Spinal cord (tissue), 10 donors: Measurements from ENCODE around the gene KCNJ4. TPM values are rescaled to one million over a fixed set of nuclear protein-coding genes. Genes with fewer than 3 reads are reported as not detected.

Experiments used
- DNase-seq, 6 donors: peaks; one replicate each; pipeline versions ENCODE4 v3.0.0 to v3.0.0-alpha.2; 2013 to 2015; ENCODE audit warnings: low spot score in 6 of 6, low read depth in 4 of 6
- H3K27ac ChIP-seq: one replicate; pipeline ENCODE4 v1.5.1; 2013; ENCODE audit warnings: low read depth, low read length, control low read depth
- H3K27me3 ChIP-seq: one replicate; pipeline ENCODE4 v1.6.1; 2013; ENCODE audit warnings: low read length; ENCODE audit not compliant: control insufficient read depth, insufficient read depth
- H3K36me3 ChIP-seq: one replicate; pipeline ENCODE4 v1.6.1; 2013; ENCODE audit warnings: low read length; ENCODE audit not compliant: control insufficient read depth, insufficient read depth
- H3K4me1 ChIP-seq: one replicate; pipeline ENCODE4 v1.6.1; 2013; ENCODE audit warnings: low read length; ENCODE audit not compliant: control insufficient read depth, insufficient read depth
- H3K4me3 ChIP-seq: one replicate; pipeline ENCODE4 v1.5.1; 2013; ENCODE audit warnings: low read depth, low read length, control low read depth
- H3K9me3 ChIP-seq: one replicate; pipeline ENCODE4 v1.6.1; 2013; ENCODE audit warnings: low read length; ENCODE audit not compliant: control insufficient read depth, insufficient read depth
- WGBS: methylation state at CpG from one replicate; pipeline ENCODE4 v1.1.5; 2013; ENCODE audit warnings: missing lambda C conversion rate; ENCODE audit not compliant: insufficient coverage; 5-methylcytosine and 5-hydroxymethylcytosine counted together
- polyA plus RNA-seq, 2 donors: library from polyadenylated mRNA; unstranded; fragments of 120-200 nt; gene quantifications; one replicate each; pipeline ENCODE4 v1.2.1, GENCODE V29; 2013; ENCODE audit not compliant: insufficient read length in 2 of 2
- total RNA-seq, 2 donors: library from RNA; depleted of rRNA in 1 of 2; stranded (reverse); fragments of 120-200 nt in 1 of 2; fragments of >200 nt in 1 of 2; gene quantifications; one replicate each; pipeline versions ENCODE4 v1.2.3 to v1.2.4, GENCODE V29; 2013 to 2014
- donor health status: healthy.

Gene KCNJ4
- total and polyA plus RNA-seq, 4 donors, result 0.79 to 1.2 (median 1.2) TPM

GRCh38 chr22:38446018-38446601 is 8.9 kb downstream of the KCNJ4 start:
- Histone ChIP-seq H3K4me3 (no peak overlapping the region), H3K9me3 (no peaks in the 10 kb centered on the region), H3K27ac (no peak overlapping the region), H3K36me3 (peaks cover 2% of the 10 kb centered on the region), H3K27me3 (peaks cover 6% of the 10 kb centered on the region), H3K4me1 (peaks cover 6% of the 10 kb centered on the region)
- 36% methylated on average over 7 of the region's 9 CpGs for WGBS
- DNase-seq, result no peak

- Histone ChIP-seq H3K36me3 (peaks cover 2% of the 10 kb centered on the region), H3K27ac (no peak overlapping the region), H3K27me3 (no peaks in the 10 kb centered on the region), H3K4me1 (peaks cover 6% of the 10 kb centered on the region), H3K9me3 (no peaks in the 10 kb centered on the region), H3K4me3 (no peak overlapping the region)
- no peak for DNase-seq
- 89% methylated on average over 10 of the region's 10 CpGs for WGBS
Measured at GRCh38 chr22:38444783-38445182, 10.2 kb downstream of the KCNJ4 start.

- DNase-seq, result no peak
- no peaks in the 10 kb centered on the region for H3K27me3 ChIP-seq
- H3K9me3 ChIP-seq, result no peaks in the 10 kb centered on the region
- H3K4me3 ChIP-seq, result no peak overlapping the region
- H3K27ac ChIP-seq, result no peak overlapping the region
- H3K4me1 ChIP-seq, result peaks cover 6% of the 10 kb centered on the region
- no peaks in the 10 kb centered on the region for H3K36me3 ChIP-seq
- WGBS, result 71% methylated on average over 21 of the region's 21 CpGs
Measured at GRCh38 chr22:38443628-38444521, 11.1 kb downstream of the KCNJ4 start.

- H3K27me3 ChIP-seq, result no peaks in the 10 kb centered on the region
- no peak overlapping the region for H3K27ac ChIP-seq
- no peaks in the 10 kb centered on the region for H3K9me3 ChIP-seq
- WGBS, result 65% methylated on average over 13 of the region's 13 CpGs
- no peak overlapping the region for H3K4me3 ChIP-seq
- H3K36me3 ChIP-seq, result no peaks in the 10 kb centered on the region
- H3K4me1 ChIP-seq, result peaks cover 6% of the 10 kb centered on the region
- DNase-seq, result no peak
Measured at GRCh38 chr22:38442967-38443627, 11.9 kb downstream of the KCNJ4 start.

GRCh38 chr22:38441620-38442287 is 13.2 kb downstream of the KCNJ4 start:
- Histone ChIP-seq H3K27ac (no peak overlapping the region), H3K27me3 (no peaks in the 10 kb centered on the region), H3K36me3 (no peaks in the 10 kb centered on the region), H3K9me3 (no peaks in the 10 kb centered on the region), H3K4me1 (peaks cover 6% of the 10 kb centered on the region), H3K4me3 (no peak overlapping the region)
- no peak for DNase-seq
- 78% methylated on average over 12 of the region's 16 CpGs for WGBS

- Histone ChIP-seq H3K36me3 (no peaks in the 10 kb centered on the region), H3K4me1 (peaks cover 3% of the 10 kb centered on the region), H3K4me3 (no peak overlapping the region), H3K9me3 (no peaks in the 10 kb centered on the region), H3K27me3 (no peaks in the 10 kb centered on the region), H3K27ac (no peak overlapping the region)
- 90% methylated on average over 12 of the region's 14 CpGs for WGBS
- DNase-seq, result no peak
Measured at GRCh38 chr22:38440747-38441350, 14.2 kb downstream of the KCNJ4 start.

GRCh38 chr22:38437416-38437815 is 17.6 kb downstream of the KCNJ4 start:
- DNase-seq, result no peak
- no peak overlapping the region for H3K27ac ChIP-seq
- peaks cover 3% of the 10 kb centered on the region for H3K4me1 ChIP-seq
- 96% methylated on average over 9 of the region's 9 CpGs for WGBS
- H3K9me3 ChIP-seq, result no peaks in the 10 kb centered on the region
- no peaks in the 10 kb centered on the region for H3K27me3 ChIP-seq
- no peaks in the 10 kb centered on the region for H3K36me3 ChIP-seq
- H3K4me3 ChIP-seq, result no peak overlapping the region

GRCh38 chr22:38436629-38437395 is 18.2 kb downstream of the KCNJ4 start:
- H3K36me3 ChIP-seq, result no peaks in the 10 kb centered on the region
- no peak for DNase-seq
- 81% methylated on average over 14 of the region's 15 CpGs for WGBS
- no peaks in the 10 kb centered on the region for H3K27me3 ChIP-seq
- H3K9me3 ChIP-seq, result no peaks in the 10 kb centered on the region
- no peak overlapping the region for H3K4me3 ChIP-seq
- H3K4me1 ChIP-seq, result peaks cover 3% of the 10 kb centered on the region
- no peak overlapping the region for H3K27ac ChIP-seq
